MG63 (cell line): ENCODE data around the gene PHACTR1. TPM values are rescaled to one million over a fixed set of nuclear protein-coding genes. Genes with fewer than 3 reads are reported as not detected.

ENCODE experiments used
- DNase-seq: peaks from one replicate; pipeline ENCODE4 v3.0.0-alpha.2; 2020
- H3K27me3 ChIP-seq: fragments of 250-450 bp; sonication (Bioruptor Pico); 2 replicates; pipeline ENCODE4 v1.5.1; 2020; ENCODE audit warnings: mild to moderate bottlenecking, moderate library complexity
- H3K36me3 ChIP-seq: fragments of 250-450 bp; sonication (Bioruptor Pico); 2 replicates; pipeline ENCODE4 v1.5.1; 2020; ENCODE audit warnings: mild to moderate bottlenecking, moderate library complexity
- H3K4me3 ChIP-seq: fragments of 250-450 bp; sonication (Bioruptor Pico); 2 replicates; pipeline ENCODE4 v1.5.1; 2020; ENCODE audit warnings: mild to moderate bottlenecking, moderate library complexity
- H3K9me3 ChIP-seq: fragments of 250-450 bp; sonication (Bioruptor Pico); 2 replicates; pipeline ENCODE4 v1.5.1; 2020; ENCODE audit warnings: mild to moderate bottlenecking, moderate library complexity
- total RNA-seq: library from RNA; depleted of rRNA; stranded (reverse); fragments of >200 nt; shearing (Covaris generic); gene quantifications from 2 replicates; pipeline ENCODE4 v1.2.3, GENCODE V29; 2014; ENCODE audit warnings: low replicate concordance

PHACTR1 gene
- total RNA-seq, 1 experiment from 2014 or later = 0.20 TPM

DNA sequence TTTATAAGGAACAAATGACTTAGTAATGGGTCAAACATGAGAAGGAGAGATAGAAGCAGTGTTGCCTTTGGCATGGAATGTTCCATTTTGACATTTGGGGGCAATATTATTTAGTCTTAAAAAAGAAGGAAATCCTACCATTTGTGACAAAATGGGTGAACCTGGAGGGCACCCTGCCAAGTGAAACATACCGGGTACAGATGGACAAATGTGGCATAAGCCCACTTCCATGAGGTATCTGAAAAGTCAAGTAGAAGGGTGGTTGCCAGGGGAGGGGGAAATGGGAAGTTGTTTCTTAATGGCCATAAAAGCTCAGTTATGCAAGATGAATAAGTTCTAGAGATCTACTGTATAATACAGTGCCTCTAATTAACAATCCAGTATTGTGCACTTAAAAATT, 342.5 kb downstream of the PHACTR1 start:
- Histone ChIP-seq H3K4me3 (no peak overlapping the region), H3K27me3 (no peaks in the 10 kb centered on the region; the same call in 1 of the 2 replicates), H3K36me3 (no peaks in the 10 kb centered on the region), H3K9me3 (no peaks in the 10 kb centered on the region)
- no peak for DNase-seq

DNA sequence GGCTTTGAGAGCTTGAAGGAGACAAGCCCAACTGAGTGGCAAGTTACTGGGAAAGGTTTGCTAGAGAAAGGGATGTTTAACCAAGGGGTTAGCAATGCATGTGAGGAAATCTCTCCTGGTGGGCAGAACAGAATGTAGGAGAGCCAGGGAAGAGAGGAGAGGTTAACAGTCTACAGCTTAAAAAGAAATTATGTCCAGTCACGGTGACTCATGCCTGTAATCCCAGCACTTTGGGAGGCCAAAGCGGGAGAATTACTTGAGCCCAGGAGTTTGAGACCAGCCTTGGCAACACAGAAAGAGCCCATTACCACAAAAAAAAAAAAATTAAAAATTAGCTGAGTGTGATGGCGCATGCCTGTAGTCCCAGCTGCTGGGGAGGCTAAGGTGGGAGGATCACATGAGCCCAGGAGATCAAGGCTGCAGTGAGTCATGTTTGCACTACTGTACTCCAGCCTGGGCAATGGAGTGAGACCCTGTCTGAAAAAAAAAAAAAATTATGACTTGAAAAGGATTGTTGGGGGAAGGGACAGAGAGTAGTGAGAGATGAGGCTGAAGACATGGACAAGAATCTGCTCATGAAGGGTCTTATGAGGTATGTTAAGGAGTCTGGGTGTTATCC, 346.8 kb downstream of the PHACTR1 start:
- no peaks in the 10 kb centered on the region for H3K9me3 ChIP-seq
- no peak overlapping the region for H3K4me3 ChIP-seq
- H3K36me3 ChIP-seq = no peaks in the 10 kb centered on the region
- peaks cover 4% of the 10 kb centered on the region; the same call in 1 of the 2 replicates for H3K27me3 ChIP-seq
- DNase-seq = peak; percentile 31

GRCh38 chr6:13065581-13065980, 349.0 kb downstream of the PHACTR1 start:
- peaks cover 4% of the 10 kb centered on the region; the same call in 1 of the 2 replicates for H3K27me3 ChIP-seq
- no peak overlapping the region for H3K4me3 ChIP-seq
- no peak for DNase-seq
- no peaks in the 10 kb centered on the region for H3K36me3 ChIP-seq
- no peaks in the 10 kb centered on the region for H3K9me3 ChIP-seq

DNA sequence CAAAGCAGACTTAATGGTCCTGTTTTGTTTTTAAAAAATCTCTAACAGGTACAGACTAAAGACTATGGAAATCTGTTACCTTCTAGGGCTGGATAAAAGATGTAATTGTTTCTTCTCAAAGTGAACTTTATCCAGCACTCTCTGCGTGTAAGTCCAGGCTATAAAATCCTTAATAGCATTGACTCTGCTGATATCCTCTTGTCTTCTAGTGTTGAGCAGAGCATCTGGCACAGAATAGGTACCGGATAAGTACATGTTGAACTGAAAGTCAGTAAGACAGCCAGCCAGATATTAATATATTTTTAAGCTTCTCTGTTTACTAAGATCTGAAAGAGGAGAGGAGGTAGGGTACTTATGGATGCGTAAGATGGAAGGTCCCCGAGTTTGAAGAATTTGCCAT, 349.5 kb downstream of the PHACTR1 start:
- Histone ChIP-seq H3K4me3 (no peak overlapping the region), H3K36me3 (no peaks in the 10 kb centered on the region), H3K9me3 (no peaks in the 10 kb centered on the region), H3K27me3 (peaks cover 4% of the 10 kb centered on the region; the same call in 1 of the 2 replicates)
- no peak for DNase-seq

GRCh38 chr6:13066820-13067219, 350.3 kb downstream of the PHACTR1 start:
- Histone ChIP-seq H3K4me3 (no peak overlapping the region), H3K9me3 (no peaks in the 10 kb centered on the region), H3K36me3 (no peaks in the 10 kb centered on the region), H3K27me3 (peaks cover 4% of the 10 kb centered on the region; the same call in 1 of the 2 replicates)
- DNase-seq = no peak

GRCh38 chr6:13068586-13069210, 352.1 kb downstream of the PHACTR1 start:
- H3K36me3 ChIP-seq = no peaks in the 10 kb centered on the region
- no peak overlapping the region for H3K4me3 ChIP-seq
- no peak for DNase-seq

DNA sequence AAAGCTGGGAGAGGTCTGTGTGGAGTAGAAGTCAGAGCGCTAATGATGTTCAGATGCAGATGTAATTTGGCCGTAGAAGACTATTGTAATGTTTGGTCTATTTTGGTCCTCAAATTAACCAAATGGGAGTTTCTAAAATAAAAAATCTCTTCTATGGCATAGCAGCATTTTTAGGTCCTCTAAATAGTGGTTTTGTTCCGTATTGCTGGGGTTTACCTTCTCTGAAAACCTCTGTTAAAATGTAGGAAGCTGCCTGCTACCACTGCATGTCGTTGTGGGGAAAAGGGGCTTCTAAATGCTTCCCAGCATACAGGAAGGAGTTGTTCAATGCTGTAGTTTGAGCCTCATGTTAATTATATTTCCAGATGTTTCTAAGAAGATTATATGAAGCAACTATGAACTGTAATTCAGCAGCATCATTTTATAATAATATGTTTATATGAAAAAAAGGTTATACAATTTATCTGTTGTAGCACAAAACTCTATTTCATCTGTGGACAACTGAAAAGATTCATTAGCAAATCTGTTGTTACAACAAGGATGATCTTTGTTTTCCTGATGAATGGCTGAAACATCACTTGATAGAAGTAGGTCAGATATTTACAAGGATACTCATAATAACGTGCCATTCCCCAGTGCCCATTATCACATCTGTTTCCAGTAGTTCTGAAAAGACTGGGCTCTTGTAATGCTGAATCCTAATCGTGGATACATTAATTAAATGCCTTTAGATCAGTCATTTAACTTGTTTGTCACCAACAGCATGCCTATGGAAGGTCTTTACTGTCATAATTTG, 355.2 kb downstream of the PHACTR1 start:
- H3K9me3 ChIP-seq = no peaks in the 10 kb centered on the region
- H3K4me3 ChIP-seq = no peak overlapping the region
- peaks cover 2% of the 10 kb centered on the region; the same call in 1 of the 2 replicates for H3K27me3 ChIP-seq
- no peak for DNase-seq
- no peaks in the 10 kb centered on the region for H3K36me3 ChIP-seq

More at GRCh38 chr6:13068586-13069210, 352.1 kb downstream of the PHACTR1 start:
- no peaks in the 10 kb centered on the region for H3K9me3 ChIP-seq
- peaks cover 6% of the 10 kb centered on the region; the same call in 1 of the 2 replicates for H3K27me3 ChIP-seq

GRCh38 chr6:13072686-13073347, 356.2 kb downstream of the PHACTR1 start:
- H3K36me3 ChIP-seq = no peaks in the 10 kb centered on the region
- no peak overlapping the region for H3K4me3 ChIP-seq
- H3K9me3 ChIP-seq = no peaks in the 10 kb centered on the region
- no peak for DNase-seq
- peaks cover 2% of the 10 kb centered on the region; the same call in 1 of the 2 replicates for H3K27me3 ChIP-seq

DNA sequence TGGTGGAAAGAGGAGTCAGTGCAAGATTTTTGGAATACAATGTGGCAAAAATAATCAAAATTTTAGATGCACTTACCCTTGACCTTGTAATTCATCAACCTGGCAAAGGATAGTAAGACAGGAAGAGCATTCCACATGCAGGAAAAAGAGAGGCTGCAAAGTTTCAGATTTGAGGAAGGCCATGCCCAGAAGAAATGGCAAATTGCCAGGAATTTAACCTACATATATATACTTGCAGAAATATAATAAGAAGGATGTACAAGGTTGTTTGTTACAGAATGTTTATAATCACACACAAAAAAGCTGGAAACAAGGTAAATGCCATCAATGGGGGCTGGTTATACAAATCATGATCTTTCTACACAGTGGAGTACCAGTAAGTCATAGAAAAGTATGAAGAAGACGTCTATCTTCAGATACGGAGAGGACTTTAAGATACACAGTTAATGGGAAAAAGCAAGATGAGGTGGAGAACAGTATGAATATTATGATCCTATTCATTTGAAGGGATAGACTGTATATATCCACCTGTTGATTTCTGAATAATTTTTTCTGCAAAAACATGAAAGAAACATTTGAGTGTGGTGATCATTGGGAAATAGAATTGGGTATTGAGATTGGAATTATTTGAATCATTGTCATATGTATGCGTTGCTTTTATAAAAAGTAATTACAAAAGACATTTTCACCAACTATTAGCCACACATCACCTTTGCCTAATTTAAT, 358.0 kb downstream of the PHACTR1 start:
- DNase-seq = no peak
- Histone ChIP-seq H3K9me3 (no peaks in the 10 kb centered on the region), H3K27me3 (peaks cover 2% of the 10 kb centered on the region; the same call in 1 of the 2 replicates), H3K4me3 (no peak overlapping the region), H3K36me3 (no peaks in the 10 kb centered on the region)

GRCh38 chr6:13075141-13075845, 358.7 kb downstream of the PHACTR1 start:
- H3K27me3 ChIP-seq = peaks cover 2% of the 10 kb centered on the region; the same call in 1 of the 2 replicates
- H3K36me3 ChIP-seq = no peaks in the 10 kb centered on the region
- H3K9me3 ChIP-seq = no peaks in the 10 kb centered on the region
- DNase-seq = no peak
- no peak overlapping the region for H3K4me3 ChIP-seq

DNA sequence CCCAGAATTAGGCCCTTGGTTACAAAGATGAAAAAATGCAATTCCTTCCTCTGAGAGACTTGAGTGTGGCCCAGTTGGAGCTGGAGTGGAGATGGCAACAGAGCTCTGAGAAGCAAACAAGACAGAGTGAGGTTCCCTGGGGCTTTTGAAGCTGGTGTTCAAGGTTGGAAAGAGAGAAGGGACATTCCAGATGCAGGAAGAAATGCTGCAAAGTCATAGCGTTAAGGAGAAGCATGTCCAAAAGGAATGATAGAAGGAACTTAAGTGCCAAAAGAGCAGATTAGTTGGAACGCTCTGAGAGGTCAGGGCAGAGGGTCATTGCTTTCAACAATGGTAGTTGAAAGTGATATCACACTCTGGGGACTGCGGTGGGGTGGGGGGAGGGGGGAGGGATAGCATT, 360.0 kb downstream of the PHACTR1 start:
- Histone ChIP-seq H3K9me3 (no peaks in the 10 kb centered on the region), H3K27me3 (peaks cover 2% of the 10 kb centered on the region; the same call in 1 of the 2 replicates), H3K4me3 (no peak overlapping the region), H3K36me3 (no peaks in the 10 kb centered on the region)
- no peak for DNase-seq

- peaks cover 2% of the 10 kb centered on the region; the same call in 1 of the 2 replicates for H3K27me3 ChIP-seq
- no peaks in the 10 kb centered on the region for H3K36me3 ChIP-seq
- no peaks in the 10 kb centered on the region for H3K9me3 ChIP-seq
- H3K4me3 ChIP-seq = no peak overlapping the region
- no peak for DNase-seq
These were observed 360.6 kb downstream of the PHACTR1 start for GRCh38 chr6:13077117-13077516.

DNA sequence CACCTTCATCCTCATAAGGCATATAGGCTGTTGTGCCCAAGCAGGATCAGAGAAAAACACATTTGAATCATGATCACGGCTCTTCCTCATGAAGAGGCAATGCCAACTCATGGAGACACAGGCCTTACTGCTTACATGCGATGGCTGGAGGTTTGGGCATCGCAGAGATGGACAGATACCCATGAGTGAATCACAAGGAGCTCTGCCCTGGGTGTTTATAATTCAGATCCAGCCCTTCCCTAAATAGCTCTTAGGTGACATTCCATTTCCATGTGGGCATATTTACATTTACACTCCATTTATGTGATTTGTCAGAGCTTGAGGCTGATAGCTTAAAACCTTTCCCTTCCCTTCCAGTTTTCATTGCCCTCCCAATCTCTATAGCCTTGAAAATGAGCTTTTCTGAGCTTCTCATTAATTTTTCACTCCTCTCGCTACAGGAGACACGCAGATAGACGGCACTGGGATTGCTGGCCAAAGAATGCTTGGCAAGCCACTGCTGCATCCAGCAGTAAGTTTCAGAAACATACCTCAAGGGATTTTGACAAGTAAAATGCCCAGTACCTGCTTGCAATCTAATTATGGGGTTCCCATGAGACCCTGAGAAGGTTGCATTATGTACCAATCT, 362.6 kb downstream of the PHACTR1 start:
- Histone ChIP-seq H3K9me3 (no peaks in the 10 kb centered on the region), H3K36me3 (no peaks in the 10 kb centered on the region), H3K4me3 (no peak overlapping the region), H3K27me3 (no peaks in the 10 kb centered on the region)
- peak; percentile 71 for DNase-seq

- H3K27me3 ChIP-seq = peaks cover 4% of the 10 kb centered on the region; the same call in 1 of the 2 replicates
- H3K4me3 ChIP-seq = no peak overlapping the region
- no peaks in the 10 kb centered on the region for H3K36me3 ChIP-seq
- H3K9me3 ChIP-seq = no peaks in the 10 kb centered on the region; the same call in 1 of the 2 replicates
- no peak for DNase-seq
These were observed 364.1 kb downstream of the PHACTR1 start for GRCh38 chr6:13080462-13081188.

GRCh38 chr6:13081189-13081563, 364.6 kb downstream of the PHACTR1 start:
- Histone ChIP-seq H3K9me3 (no peaks in the 10 kb centered on the region; the same call in 1 of the 2 replicates), H3K36me3 (no peaks in the 10 kb centered on the region), H3K4me3 (no peak overlapping the region), H3K27me3 (peaks cover 5% of the 10 kb centered on the region; the same call in 1 of the 2 replicates)
- no peak for DNase-seq
